AG20443 (cell line): ENCODE measurements around the gene ACADS.
A peak's percentile ranks its signal among the peaks of the same experiment; 100 is the strongest.

ENCODE experiments used
- DNase-seq: peaks from one replicate; pipeline ENCODE4 v3.0.0; 2012; ENCODE audit warnings: low spot score, mixed read lengths

The ACADS gene

GRCh38 chr12:120725659-120726509 is at the start of gene ACADS:
Gene ACADS (plus strand): TSS chr12:120725826. CDS start chr12:120725886, 60 bp downstream.
- DNase-seq = peak; percentile 99

GRCh38 chr12:120677765-120678473 is 47.7 kb upstream of the ACADS start:
- DNase-seq = peak; percentile 29

GRCh38 chr12:120678572-120678971 is 47.1 kb upstream of the ACADS start:
- DNase-seq = no peak

GRCh38 chr12:120680165-120680738 is 45.4 kb upstream of the ACADS start:
- no peak for DNase-seq

GRCh38 chr12:120684523-120684932 is 41.1 kb upstream of the ACADS start:
- DNase-seq = no peak

- DNase-seq = no peak
Measured at GRCh38 chr12:120685522-120685921, 40.1 kb upstream of the ACADS start.

GRCh38 chr12:120686151-120686689 is 39.4 kb upstream of the ACADS start:
- DNase-seq = peak; percentile 94

GRCh38 chr12:120686690-120687577 is 38.7 kb upstream of the ACADS start, which contains the start of gene MLEC:
Gene MLEC (plus strand): TSS chr12:120687149. CDS start chr12:120687297, 148 bp downstream.
- peak; percentile 99 for DNase-seq

- peak; percentile 41 for DNase-seq
Measured at GRCh38 chr12:120687578-120688289, 37.9 kb upstream of the ACADS start.

GRCh38 chr12:120688527-120689071 is 37.0 kb upstream of the ACADS start:
- peak; percentile 25 for DNase-seq

- no peak for DNase-seq
Measured at GRCh38 chr12:120689397-120690082, 36.1 kb upstream of the ACADS start.

- DNase-seq = no peak
Measured at GRCh38 chr12:120690083-120690450, 35.6 kb upstream of the ACADS start.

GRCh38 chr12:120690978-120691377 is 34.6 kb upstream of the ACADS start:
- no peak for DNase-seq

- no peak for DNase-seq
Measured at GRCh38 chr12:120692524-120693033, 33.0 kb upstream of the ACADS start.

- no peak for DNase-seq
Measured at GRCh38 chr12:120693848-120694247, 31.8 kb upstream of the ACADS start.

GRCh38 chr12:120696626-120697025 is 29.0 kb upstream of the ACADS start:
- DNase-seq = no peak

- DNase-seq = no peak
Measured at GRCh38 chr12:120697344-120697743, 28.3 kb upstream of the ACADS start.

- DNase-seq = no peak
Measured at GRCh38 chr12:120698665-120699064, 27.0 kb upstream of the ACADS start.

- DNase-seq = no peak
Measured at GRCh38 chr12:120699553-120699952, 26.1 kb upstream of the ACADS start.

- no peak for DNase-seq
Measured at GRCh38 chr12:120700886-120701285, 24.7 kb upstream of the ACADS start.
